Spinal cord (tissue), 10 donors: ENCODE results near the gene UNC13D. TPM values are rescaled to one million over a fixed set of nuclear protein-coding genes. Genes with fewer than 3 reads are reported as not detected.
"Not testable (repeated sequence)": the region's sequence is repeated elsewhere in the genome, so short reads cannot be mapped to it uniquely, and the experiment has no call there.

Experiments
- DNase-seq, 6 donors: peaks; one replicate each; pipeline versions ENCODE4 v3.0.0 to v3.0.0-alpha.2; 2013 to 2015; ENCODE audit warnings: low spot score in 6 of 6, low read depth in 4 of 6
- H3K27ac ChIP-seq: one replicate; pipeline ENCODE4 v1.5.1; 2013; ENCODE audit warnings: low read depth, low read length, control low read depth
- H3K27me3 ChIP-seq: one replicate; pipeline ENCODE4 v1.6.1; 2013; ENCODE audit warnings: low read length; ENCODE audit not compliant: control insufficient read depth, insufficient read depth
- H3K36me3 ChIP-seq: one replicate; pipeline ENCODE4 v1.6.1; 2013; ENCODE audit warnings: low read length; ENCODE audit not compliant: control insufficient read depth, insufficient read depth
- H3K4me1 ChIP-seq: one replicate; pipeline ENCODE4 v1.6.1; 2013; ENCODE audit warnings: low read length; ENCODE audit not compliant: control insufficient read depth, insufficient read depth
- H3K4me3 ChIP-seq: one replicate; pipeline ENCODE4 v1.5.1; 2013; ENCODE audit warnings: low read depth, low read length, control low read depth
- H3K9me3 ChIP-seq: one replicate; pipeline ENCODE4 v1.6.1; 2013; ENCODE audit warnings: low read length; ENCODE audit not compliant: control insufficient read depth, insufficient read depth
- WGBS: methylation state at CpG from one replicate; pipeline ENCODE4 v1.1.5; 2013; ENCODE audit warnings: missing lambda C conversion rate; ENCODE audit not compliant: insufficient coverage; 5-methylcytosine and 5-hydroxymethylcytosine counted together
- polyA plus RNA-seq, 2 donors: library from polyadenylated mRNA; unstranded; fragments of 120-200 nt; gene quantifications; one replicate each; pipeline ENCODE4 v1.2.1, GENCODE V29; 2013; ENCODE audit not compliant: insufficient read length in 2 of 2
- total RNA-seq, 2 donors: library from RNA; depleted of rRNA in 1 of 2; stranded (reverse); fragments of 120-200 nt in 1 of 2; fragments of >200 nt in 1 of 2; gene quantifications; one replicate each; pipeline versions ENCODE4 v1.2.3 to v1.2.4, GENCODE V29; 2013 to 2014
- donor health status: healthy.

Gene UNC13D
- total and polyA plus RNA-seq, 4 donors, result 3.1 to 6.1 (median 4.6) TPM

DNA sequence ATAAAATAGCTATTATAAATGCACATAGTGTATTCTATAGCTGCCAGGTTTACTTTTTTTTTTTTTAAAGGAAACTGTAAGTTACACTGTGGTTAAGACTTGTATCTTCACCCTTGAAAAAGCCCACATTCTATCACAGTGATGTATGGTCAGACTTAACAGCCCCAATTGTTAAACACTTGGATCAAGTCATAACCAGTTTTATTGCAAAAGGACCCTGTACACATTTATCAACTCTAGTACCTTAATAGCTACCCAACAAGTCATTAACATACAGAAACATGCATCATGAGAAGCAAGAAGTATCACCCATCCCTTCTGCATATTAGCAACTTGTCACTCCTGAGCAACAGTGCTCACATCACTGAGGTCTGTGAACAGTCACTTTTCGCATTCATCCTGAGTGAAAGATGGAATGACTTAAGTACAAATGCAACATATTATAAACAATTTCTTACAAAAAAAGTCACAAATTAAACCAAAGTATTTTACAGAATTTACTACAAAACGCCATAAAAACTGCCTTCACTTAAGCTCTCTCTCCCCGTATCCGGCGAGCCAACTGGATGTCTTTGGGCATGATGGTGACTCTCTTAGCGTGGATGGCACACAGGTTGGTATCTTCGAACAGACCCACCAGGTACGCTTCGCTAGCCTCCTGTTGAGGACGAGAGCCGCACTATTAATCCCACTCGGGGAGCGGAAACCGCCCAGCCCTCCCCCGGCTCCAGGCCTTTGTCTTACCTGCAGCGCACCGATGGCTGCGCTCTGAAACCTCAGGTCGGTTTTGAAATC is 65.9 kb downstream of the UNC13D start:
- Histone ChIP-seq H3K36me3 (peaks cover 37% of the 10 kb centered on the region), H3K4me3 (peak overlapping the region; percentile 93), H3K27ac (peak overlapping the region; percentile 90)
- WGBS, result under 1% methylated on average over 18 of the region's 19 CpGs
- H3K9me3 ChIP-seq, H3K4me1 ChIP-seq, H3K27me3 ChIP-seq, DNase-seq: not testable (repeated sequence)

- DNase-seq, result no peak
- H3K4me1 ChIP-seq, result peaks cover 3% of the 10 kb centered on the region
- peak overlapping the region; percentile 57 for H3K27ac ChIP-seq
- no peaks in the 10 kb centered on the region for H3K27me3 ChIP-seq
- peaks cover 43% of the 10 kb centered on the region for H3K36me3 ChIP-seq
- H3K4me3 ChIP-seq, result peak overlapping the region; percentile 93
- WGBS, result no CpG with 5 or more reads among the region's 2 CpGs
- H3K9me3 ChIP-seq, result no peaks in the 10 kb centered on the region
Measured at GRCh38 chr17:75777296-75777922, 66.8 kb downstream of the UNC13D start.

Other genes starting within 250 kb of the UNC13D start
- 1 to 10 TPM; 3.0 to 5.8 TPM for gene SMIM5, start 211.0 kb downstream of the UNC13D start, total RNA-seq
- gene SMIM5, start 211.0 kb downstream of the UNC13D start, polyA plus RNA-seq, result 1 to 10 TPM; 2.1 to 2.7 TPM
- gene RECQL5, start 177.2 kb downstream of the UNC13D start, total RNA-seq, result 10 to 100 TPM; 10.2 to 28.0 TPM
- gene RECQL5, start 177.2 kb downstream of the UNC13D start, polyA plus RNA-seq, result 10 to 100 TPM; 29.3 to 36.5 TPM
- gene SAP30BP, start 177.1 kb downstream of the UNC13D start, total RNA-seq, result 100 to 1,000 TPM in 1 of 2 donors, 10 to 100 TPM in 1; 44.3 to 108 TPM
- gene SAP30BP, start 177.1 kb downstream of the UNC13D start, polyA plus RNA-seq, result 100 to 1,000 TPM; 103 to 123 TPM
- 10 to 100 TPM; 24.0 to 46.5 TPM for gene ITGB4, start 122.9 kb downstream of the UNC13D start, total RNA-seq
- gene ITGB4, start 122.9 kb downstream of the UNC13D start, polyA plus RNA-seq, result 10 to 100 TPM; 39.7 to 57.9 TPM
- 10 to 100 TPM; 14.8 to 28.0 TPM for gene GALK1, start 79.2 kb downstream of the UNC13D start, total RNA-seq
- gene GALK1, start 79.2 kb downstream of the UNC13D start, polyA plus RNA-seq, result 10 to 100 TPM; 22.6 to 27.2 TPM
- 10 to 100 TPM; 28.9 to 33.9 TPM for gene UNK, start 59.6 kb downstream of the UNC13D start, total RNA-seq
- gene UNK, start 59.6 kb downstream of the UNC13D start, polyA plus RNA-seq, result 10 to 100 TPM; 41.2 to 54.8 TPM
- gene WBP2, start 10.9 kb upstream of the UNC13D start, total RNA-seq, result 10 to 100 TPM; 45.6 to 57.5 TPM
- 100 to 1,000 TPM; 211 to 231 TPM for gene WBP2, start 10.9 kb upstream of the UNC13D start, polyA plus RNA-seq
- gene TRIM47, start 34.2 kb upstream of the UNC13D start, total RNA-seq, result 10 to 100 TPM; 31.3 to 37.3 TPM
- 10 to 100 TPM; 52.6 to 53.6 TPM for gene TRIM47, start 34.2 kb upstream of the UNC13D start, polyA plus RNA-seq
- 10 to 100 TPM; 11.7 to 18.4 TPM for gene TRIM65, start 52.5 kb upstream of the UNC13D start, total RNA-seq
- gene TRIM65, start 52.5 kb upstream of the UNC13D start, polyA plus RNA-seq, result 10 to 100 TPM; 17.7 to 24.8 TPM
- 10 to 100 TPM; 26.3 to 41.2 TPM for gene MRPL38, start 60.5 kb upstream of the UNC13D start, total RNA-seq
- 100 to 1,000 TPM; 111 to 116 TPM for gene MRPL38, start 60.5 kb upstream of the UNC13D start, polyA plus RNA-seq
- gene FBF1, start 96.6 kb upstream of the UNC13D start, total RNA-seq, result 10 to 100 TPM; 10.1 to 23.9 TPM
- gene FBF1, start 96.6 kb upstream of the UNC13D start, polyA plus RNA-seq, result 10 to 100 TPM; 12.8 to 24.1 TPM
- 10 to 100 TPM; 56.8 to 63.6 TPM for gene ACOX1, start 134.8 kb upstream of the UNC13D start, total RNA-seq
- 10 to 100 TPM; 32.7 to 35.6 TPM for gene ACOX1, start 134.8 kb upstream of the UNC13D start, polyA plus RNA-seq
- gene TEN1, start 134.8 kb upstream of the UNC13D start, total RNA-seq, result 10 to 100 TPM; 12.6 to 17.4 TPM
- 10 to 100 TPM; 17.9 to 19.8 TPM for gene TEN1, start 134.8 kb upstream of the UNC13D start, polyA plus RNA-seq
- 10 to 100 TPM in 1 of 2 donors, 1 to 10 TPM in 1; 3.8 to 11.1 TPM for gene CDK3, start 156.5 kb upstream of the UNC13D start, total RNA-seq
- gene CDK3, start 156.5 kb upstream of the UNC13D start, polyA plus RNA-seq, result 10 to 100 TPM; 13.2 to 16.9 TPM
- gene EVPL, start 182.9 kb upstream of the UNC13D start, total RNA-seq, result under 1 TPM; 0.17 to 0.20 TPM
- gene EVPL, start 182.9 kb upstream of the UNC13D start, polyA plus RNA-seq, result under 1 TPM; 0.90 TPM
- gene SRP68, start 228.1 kb upstream of the UNC13D start, total RNA-seq, result 10 to 100 TPM; 31.4 to 38.8 TPM
- 10 to 100 TPM; 63.3 to 63.7 TPM for gene SRP68, start 228.1 kb upstream of the UNC13D start, polyA plus RNA-seq
- not detected for gene GALR2, start 230.4 kb upstream of the UNC13D start, total RNA-seq
- under 1 TPM; 0.47 to 0.74 TPM for gene GALR2, start 230.4 kb upstream of the UNC13D start, polyA plus RNA-seq
- gene ZACN, start 234.8 kb upstream of the UNC13D start, total RNA-seq, result not detected
- gene ZACN, start 234.8 kb upstream of the UNC13D start, polyA plus RNA-seq, result 10 to 100 TPM; 49.6 to 59.0 TPM